Suprapubic skin (tissue), 3 donors: Measurements from ENCODE around the gene NRP1.

Experiments used
- POLR2A ChIP-seq, 2 donors: fragments of 450-650 bp; IDR thresholded peaks; one replicate each; pipeline ENCODE4 v1.6.1; 2017; ENCODE audit warnings: antibody characterized with exemption in 2 of 2, mild to moderate bottlenecking in 2 of 2, moderate library complexity in 2 of 2
- TF ChIP-seq, protein P1 (sequence below), 2 donors: fragments of 200-600 bp in 1 of 2; fragments of 450-650 bp in 1 of 2; sonication (generic) in 1 of 2; IDR thresholded peaks; one replicate each; pipeline ENCODE4 v1.5.1; 2016 to 2019; ENCODE audit warnings: antibody characterized with exemption in 2 of 2, mild to moderate bottlenecking in 1 of 2, moderate library complexity in 1 of 2

GRCh38 chr10:33352175-33352574 lies 17.7 kb upstream of the NRP1 start:
- TF ChIP-seq, protein P1, sequence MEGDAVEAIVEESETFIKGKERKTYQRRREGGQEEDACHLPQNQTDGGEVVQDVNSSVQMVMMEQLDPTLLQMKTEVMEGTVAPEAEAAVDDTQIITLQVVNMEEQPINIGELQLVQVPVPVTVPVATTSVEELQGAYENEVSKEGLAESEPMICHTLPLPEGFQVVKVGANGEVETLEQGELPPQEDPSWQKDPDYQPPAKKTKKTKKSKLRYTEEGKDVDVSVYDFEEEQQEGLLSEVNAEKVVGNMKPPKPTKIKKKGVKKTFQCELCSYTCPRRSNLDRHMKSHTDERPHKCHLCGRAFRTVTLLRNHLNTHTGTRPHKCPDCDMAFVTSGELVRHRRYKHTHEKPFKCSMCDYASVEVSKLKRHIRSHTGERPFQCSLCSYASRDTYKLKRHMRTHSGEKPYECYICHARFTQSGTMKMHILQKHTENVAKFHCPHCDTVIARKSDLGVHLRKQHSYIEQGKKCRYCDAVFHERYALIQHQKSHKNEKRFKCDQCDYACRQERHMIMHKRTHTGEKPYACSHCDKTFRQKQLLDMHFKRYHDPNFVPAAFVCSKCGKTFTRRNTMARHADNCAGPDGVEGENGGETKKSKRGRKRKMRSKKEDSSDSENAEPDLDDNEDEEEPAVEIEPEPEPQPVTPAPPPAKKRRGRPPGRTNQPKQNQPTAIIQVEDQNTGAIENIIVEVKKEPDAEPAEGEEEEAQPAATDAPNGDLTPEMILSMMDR (IDR thresholded peaks at IDR 0.05): no peak
- no peak for TF ChIP-seq POLR2A (IDR thresholded peaks at IDR 0.05)
